Measurements from ENCODE around the gene ERGIC3.

DNA sequence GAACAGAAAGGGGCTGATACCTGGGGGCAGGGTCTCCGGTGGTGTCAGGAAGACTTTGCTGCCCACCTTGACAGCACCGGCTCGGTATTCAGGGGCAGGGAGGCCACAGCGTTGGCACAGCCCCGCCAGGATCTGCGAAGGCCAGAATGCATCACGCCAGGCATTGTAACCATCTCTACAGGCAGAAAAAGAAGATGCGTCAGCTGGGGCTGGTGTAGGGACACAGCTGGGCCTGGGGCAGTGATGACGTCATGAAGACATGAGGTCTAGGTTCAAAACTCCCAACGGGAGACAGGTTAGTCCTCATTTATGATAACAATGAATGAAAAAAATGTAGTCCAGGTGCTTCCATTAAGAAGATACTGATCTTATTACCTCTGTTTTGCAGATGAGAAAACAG lies 22.0 kb downstream of the ERGIC3 start:
- TF ChIP-seq CTCF (IDR thresholded peaks at IDR 0.05), result no peak
- TF ChIP-seq, protein P1, sequence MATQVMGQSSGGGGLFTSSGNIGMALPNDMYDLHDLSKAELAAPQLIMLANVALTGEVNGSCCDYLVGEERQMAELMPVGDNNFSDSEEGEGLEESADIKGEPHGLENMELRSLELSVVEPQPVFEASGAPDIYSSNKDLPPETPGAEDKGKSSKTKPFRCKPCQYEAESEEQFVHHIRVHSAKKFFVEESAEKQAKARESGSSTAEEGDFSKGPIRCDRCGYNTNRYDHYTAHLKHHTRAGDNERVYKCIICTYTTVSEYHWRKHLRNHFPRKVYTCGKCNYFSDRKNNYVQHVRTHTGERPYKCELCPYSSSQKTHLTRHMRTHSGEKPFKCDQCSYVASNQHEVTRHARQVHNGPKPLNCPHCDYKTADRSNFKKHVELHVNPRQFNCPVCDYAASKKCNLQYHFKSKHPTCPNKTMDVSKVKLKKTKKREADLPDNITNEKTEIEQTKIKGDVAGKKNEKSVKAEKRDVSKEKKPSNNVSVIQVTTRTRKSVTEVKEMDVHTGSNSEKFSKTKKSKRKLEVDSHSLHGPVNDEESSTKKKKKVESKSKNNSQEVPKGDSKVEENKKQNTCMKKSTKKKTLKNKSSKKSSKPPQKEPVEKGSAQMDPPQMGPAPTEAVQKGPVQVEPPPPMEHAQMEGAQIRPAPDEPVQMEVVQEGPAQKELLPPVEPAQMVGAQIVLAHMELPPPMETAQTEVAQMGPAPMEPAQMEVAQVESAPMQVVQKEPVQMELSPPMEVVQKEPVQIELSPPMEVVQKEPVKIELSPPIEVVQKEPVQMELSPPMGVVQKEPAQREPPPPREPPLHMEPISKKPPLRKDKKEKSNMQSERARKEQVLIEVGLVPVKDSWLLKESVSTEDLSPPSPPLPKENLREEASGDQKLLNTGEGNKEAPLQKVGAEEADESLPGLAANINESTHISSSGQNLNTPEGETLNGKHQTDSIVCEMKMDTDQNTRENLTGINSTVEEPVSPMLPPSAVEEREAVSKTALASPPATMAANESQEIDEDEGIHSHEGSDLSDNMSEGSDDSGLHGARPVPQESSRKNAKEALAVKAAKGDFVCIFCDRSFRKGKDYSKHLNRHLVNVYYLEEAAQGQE (IDR thresholded peaks at IDR 0.05; ENCODE audit: insufficient read depth in 1 of 2, low read depth in 2 of 2, low read length in 1 of 2), result no peak
- TF ChIP-seq POLR2AphosphoS5 (IDR thresholded peaks at IDR 0.05; ENCODE audit: low read depth, low read length), result no peak
- no peak for TF ChIP-seq TCF7L2 (IDR thresholded peaks at IDR 0.05; ENCODE audit: low read depth, low read length)
- no peak for TF ChIP-seq SIN3A (IDR thresholded peaks at IDR 0.05; ENCODE audit: borderline replicate concordance, insufficient read depth, low read depth, low read length)

All from Panc1 (cell line).